ENCODE results near the gene CMKLR1.

- no peak for TF ChIP-seq CTCF (IDR thresholded peaks at IDR 0.05; ENCODE audit: low read length)
- no peak for TF ChIP-seq EZH2 (IDR thresholded peaks at IDR 0.05; ENCODE audit: borderline replicate concordance, low read length)
Observed at GRCh38 chr12:108260039-108260438, 79.1 kb downstream of the CMKLR1 start.
